PC-3 (cell line): ENCODE measurements around the gene NSUN4. TPM values are rescaled to one million over a fixed set of nuclear protein-coding genes. Genes with fewer than 3 reads are reported as not detected.

Experiments used
- ATAC-seq: fragments of 200-7000 bp; cut with Tn5 transposase; 2 replicates; pipeline ENCODE4 v1.9.1; 2020; ENCODE audit warnings: mild to moderate bottlenecking, moderate library complexity
- BruUV-seq: library from RNA; stranded (reverse); fragments of 400-500 nt; replicated peaks from 2 replicates; lab custom pipeline; 2021; lab: Mats Ljungman, UMichigan
- CTCF ChIA-PET: fragments of 300-600 bp; sonication (Branson Sonifier 250); formaldehyde crosslinking; loops from one replicate; lab custom pipeline; 2022; ENCODE audit warnings: antibody characterized with exemption; lab: Charles Lee
- POLR2A ChIA-PET: fragments of 300-600 bp; sonication (Branson Sonifier 250); formaldehyde crosslinking; loops from one replicate; lab custom pipeline; 2022; ENCODE audit warnings: antibody characterized with exemption; ENCODE audit not compliant: unreplicated experiment; lab: Charles Lee
- DNase-seq: peaks from one replicate; pipeline ENCODE4 v3.0.0-alpha.2; 2015
- H2AFZ ChIP-seq: fragments of 300-600 bp; sonication (generic); 2 replicates; pipeline ENCODE4 v1.6.0; 2016; ENCODE audit warnings: antibody characterized with exemption, low read length
- H3F3A ChIP-seq: fragments of 300-600 bp; sonication (generic); one replicate; pipeline ENCODE4 v1.6.0; 2017; ENCODE audit warnings: antibody characterized with exemption, low read length, control low read depth, mild to moderate bottlenecking; ENCODE audit not compliant: unreplicated experiment
- H3K27ac ChIP-seq: fragments of 300-600 bp; sonication (generic); 2 replicates; pipeline ENCODE4 v1.5.1; 2016; ENCODE audit warnings: mild to moderate bottlenecking, low read length
- H3K27me3 ChIP-seq: fragments of 300-600 bp; sonication (generic); 2 replicates; pipeline ENCODE4 v1.6.1; 2016; ENCODE audit warnings: low read length, mixed read lengths
- H3K36me3 ChIP-seq: fragments of 300-600 bp; sonication (generic); 2 replicates; pipeline ENCODE4 v1.6.1; 2016; ENCODE audit warnings: low read depth, mixed run types, low read length, mixed read lengths
- H3K4me1 ChIP-seq: fragments of 300-600 bp; sonication (generic); 2 replicates; pipeline ENCODE4 v1.5.1; 2016; ENCODE audit warnings: low read length; ENCODE audit not compliant: insufficient read depth
- H3K4me2 ChIP-seq: fragments of 300-600 bp; sonication (generic); 2 replicates; pipeline ENCODE4 v1.6.0; 2016; ENCODE audit warnings: low read length
- H3K4me3 ChIP-seq: fragments of 300-600 bp; sonication (generic); 2 replicates; pipeline ENCODE4 v1.5.1; 2016; ENCODE audit warnings: mild to moderate bottlenecking, low read length, mixed read lengths
- H3K79me2 ChIP-seq: fragments of 300-600 bp; sonication (generic); 2 replicates; pipeline ENCODE4 v1.6.1; 2017; ENCODE audit warnings: low read length, mixed read lengths
- H3K9ac ChIP-seq: fragments of 300-600 bp; sonication (generic); 2 replicates; pipeline ENCODE4 v1.6.0; 2016; ENCODE audit warnings: mild to moderate bottlenecking, low read length
- H3K9me2 ChIP-seq: fragments of 300-600 bp; sonication (generic); replicated peaks from 2 replicates; pipeline ENCODE4 v1.6.1; 2016; ENCODE audit warnings: mixed run types, low read length, mixed read lengths
- H3K9me3 ChIP-seq: fragments of 300-600 bp; sonication (generic); 2 replicates; pipeline ENCODE4 v1.6.1; 2016; ENCODE audit warnings: low read length, mixed read lengths
- H4K20me1 ChIP-seq: fragments of 300-600 bp; sonication (generic); 2 replicates; pipeline ENCODE4 v1.6.1; 2016; ENCODE audit warnings: low read length, mixed read lengths
- EZH2 ChIP-seq: fragments of 300-600 bp; sonication (generic); IDR thresholded peaks from one replicate; pipeline ENCODE4 v1.6.1; 2017; ENCODE audit warnings: antibody characterized with exemption, mild to moderate bottlenecking, low read length; ENCODE audit not compliant: unreplicated experiment
- EZH2phosphoT487 ChIP-seq: fragments of 300-600 bp; sonication (generic); IDR thresholded peaks from 2 replicates; pipeline ENCODE4 v1.6.1; 2018; ENCODE audit warnings: mild to moderate bottlenecking, antibody characterized with exemption, low read length, borderline replicate concordance
- intact Hi-C: fragments of 100-400 bp; cut with micrococcal nuclease; formaldehyde crosslinking; loops from 2 replicates; pipeline ENCODE4 v1.9.0; 2023
- total RNA-seq: library from RNA; depleted of rRNA; stranded (reverse); fragments of >200 nt; gene quantifications from 2 replicates; pipeline ENCODE4 v1.2.3, GENCODE V29; 2014
- TF ChIP-seq, protein P1 (sequence below): fragments of 300-600 bp; sonication (generic); conservative IDR thresholded peaks from 2 replicates; pipeline ENCODE4 v1.5.1; 2017; ENCODE audit warnings: antibody characterized with exemption, low read depth, mild to moderate bottlenecking, low read length

The NSUN4 gene
- total RNA-seq, 1 experiment from 2014 or later, result 16.8 TPM

- Histone ChIP-seq H3K9ac (no peak overlapping the region), H3K4me1 (peaks cover 6% of the 10 kb centered on the region; the same call in 1 of the 2 replicates), H3K9me3 (no peaks in the 10 kb centered on the region), H3K79me2 (no peaks in the 10 kb centered on the region), H3K4me3 (no peak overlapping the region), H3F3A (no peaks in the 10 kb centered on the region), H3K9me2 (no peaks in the 10 kb centered on the region), H3K36me3 (no peaks in the 10 kb centered on the region), H4K20me1 (no peaks in the 10 kb centered on the region), H2AFZ (no peak overlapping the region), H3K27me3 (no peaks in the 10 kb centered on the region), H3K27ac (no peak overlapping the region), H3K4me2 (no peak overlapping the region)
- TF ChIP-seq EZH2phosphoT487, result no peak
- TF ChIP-seq EZH2, result no peak
- TF ChIP-seq, protein P1, sequence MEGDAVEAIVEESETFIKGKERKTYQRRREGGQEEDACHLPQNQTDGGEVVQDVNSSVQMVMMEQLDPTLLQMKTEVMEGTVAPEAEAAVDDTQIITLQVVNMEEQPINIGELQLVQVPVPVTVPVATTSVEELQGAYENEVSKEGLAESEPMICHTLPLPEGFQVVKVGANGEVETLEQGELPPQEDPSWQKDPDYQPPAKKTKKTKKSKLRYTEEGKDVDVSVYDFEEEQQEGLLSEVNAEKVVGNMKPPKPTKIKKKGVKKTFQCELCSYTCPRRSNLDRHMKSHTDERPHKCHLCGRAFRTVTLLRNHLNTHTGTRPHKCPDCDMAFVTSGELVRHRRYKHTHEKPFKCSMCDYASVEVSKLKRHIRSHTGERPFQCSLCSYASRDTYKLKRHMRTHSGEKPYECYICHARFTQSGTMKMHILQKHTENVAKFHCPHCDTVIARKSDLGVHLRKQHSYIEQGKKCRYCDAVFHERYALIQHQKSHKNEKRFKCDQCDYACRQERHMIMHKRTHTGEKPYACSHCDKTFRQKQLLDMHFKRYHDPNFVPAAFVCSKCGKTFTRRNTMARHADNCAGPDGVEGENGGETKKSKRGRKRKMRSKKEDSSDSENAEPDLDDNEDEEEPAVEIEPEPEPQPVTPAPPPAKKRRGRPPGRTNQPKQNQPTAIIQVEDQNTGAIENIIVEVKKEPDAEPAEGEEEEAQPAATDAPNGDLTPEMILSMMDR, result no peak
- POLR2A ChIA-PET, result no interaction called here
- CTCF ChIA-PET, result no interaction called here
- intact Hi-C loops, result no loop called here
- DNase-seq (no peak), ATAC-seq (no peak)
- no TSS peak for BruUV-seq
Measured at GRCh38 chr1:46403916-46404315, 63.3 kb downstream of the NSUN4 start.

GRCh38 chr1:46404482-46405196 is 64.0 kb downstream of the NSUN4 start:
- ATAC-seq, result no peak
- Histone ChIP-seq H3F3A (no peaks in the 10 kb centered on the region), H3K27me3 (no peaks in the 10 kb centered on the region), H3K36me3 (no peaks in the 10 kb centered on the region), H4K20me1 (no peaks in the 10 kb centered on the region), H3K4me1 (peaks cover 6% of the 10 kb centered on the region; the same call in 1 of the 2 replicates), H2AFZ (no peak overlapping the region), H3K9me3 (no peaks in the 10 kb centered on the region), H3K27ac (no peak overlapping the region), H3K4me2 (no peak overlapping the region), H3K79me2 (no peaks in the 10 kb centered on the region), H3K4me3 (no peak overlapping the region), H3K9ac (no peak overlapping the region), H3K9me2 (no peaks in the 10 kb centered on the region)
- DNase-seq, result no peak
- TF ChIP-seq, protein P1, result no peak
- TF ChIP-seq EZH2 (no peak), EZH2phosphoT487 (no peak)
- ChIA-PET POLR2A (no interaction called here), CTCF (no interaction called here)
- no TSS peak for BruUV-seq
- intact Hi-C loops, result no loop called here

- Histone ChIP-seq H3F3A (no peaks in the 10 kb centered on the region), H3K27ac (no peak overlapping the region), H3K4me3 (no peak overlapping the region), H3K27me3 (no peaks in the 10 kb centered on the region), H3K4me1 (peaks cover 6% of the 10 kb centered on the region; the same call in 1 of the 2 replicates), H3K9me2 (no peaks in the 10 kb centered on the region), H2AFZ (no peak overlapping the region), H4K20me1 (no peaks in the 10 kb centered on the region), H3K9me3 (no peaks in the 10 kb centered on the region), H3K4me2 (no peak overlapping the region), H3K9ac (no peak overlapping the region), H3K79me2 (no peaks in the 10 kb centered on the region), H3K36me3 (no peaks in the 10 kb centered on the region)
- BruUV-seq, result no TSS peak
- DNase-seq (no peak), ATAC-seq (no peak)
- TF ChIP-seq EZH2phosphoT487 (no peak), EZH2 (no peak)
- TF ChIP-seq, protein P1, result no peak
- ChIA-PET CTCF (no interaction called here), POLR2A (no interaction called here)
- intact Hi-C loops, result no loop called here
Measured at GRCh38 chr1:46405197-46405555, 64.6 kb downstream of the NSUN4 start.
